NCI-H1436 (cell line): ENCODE results near the gene TFEB.

ENCODE experiments used
- DNase-seq: peaks from one replicate; lab custom pipeline; 2025; lab: John Stamatoyannopoulos, UW

TFEB gene

GRCh38 chr6:41651962-41652657, 83.3 kb downstream of the TFEB start:
- DNase-seq = no peak

GRCh38 chr6:41651246-41651961, 84.0 kb downstream of the TFEB start:
- no peak for DNase-seq

- no peak for DNase-seq
Measured at GRCh38 chr6:41650120-41650519, 85.3 kb downstream of the TFEB start.

- no peak for DNase-seq
Measured at GRCh38 chr6:41649596-41649995, 85.8 kb downstream of the TFEB start.

- no peak for DNase-seq
Measured at GRCh38 chr6:41648921-41649320, 86.5 kb downstream of the TFEB start.

GRCh38 chr6:41648070-41648585, 87.3 kb downstream of the TFEB start:
- DNase-seq = no peak

- DNase-seq = no peak
Measured at GRCh38 chr6:41647061-41647511, 88.3 kb downstream of the TFEB start.

GRCh38 chr6:41646026-41646795, 89.2 kb downstream of the TFEB start:
- DNase-seq = no peak

GRCh38 chr6:41645007-41645618, 90.3 kb downstream of the TFEB start:
- DNase-seq = no peak

GRCh38 chr6:41644297-41644879, 91.0 kb downstream of the TFEB start:
- DNase-seq = no peak

GRCh38 chr6:41643899-41644269, 91.5 kb downstream of the TFEB start:
- DNase-seq = no peak

GRCh38 chr6:41642960-41643898, 92.2 kb downstream of the TFEB start:
- no peak for DNase-seq

GRCh38 chr6:41642090-41642959, 93.1 kb downstream of the TFEB start:
- DNase-seq = no peak

- no peak for DNase-seq
Measured at GRCh38 chr6:41641352-41641925, 94.0 kb downstream of the TFEB start.

GRCh38 chr6:41640426-41640825, 95.0 kb downstream of the TFEB start:
- no peak for DNase-seq

GRCh38 chr6:41639809-41640371, 95.5 kb downstream of the TFEB start:
- no peak for DNase-seq

- no peak for DNase-seq
Measured at GRCh38 chr6:41638935-41639808, 96.2 kb downstream of the TFEB start.
